ENCODE data around the gene FTO.

Gene FTO

DNA sequence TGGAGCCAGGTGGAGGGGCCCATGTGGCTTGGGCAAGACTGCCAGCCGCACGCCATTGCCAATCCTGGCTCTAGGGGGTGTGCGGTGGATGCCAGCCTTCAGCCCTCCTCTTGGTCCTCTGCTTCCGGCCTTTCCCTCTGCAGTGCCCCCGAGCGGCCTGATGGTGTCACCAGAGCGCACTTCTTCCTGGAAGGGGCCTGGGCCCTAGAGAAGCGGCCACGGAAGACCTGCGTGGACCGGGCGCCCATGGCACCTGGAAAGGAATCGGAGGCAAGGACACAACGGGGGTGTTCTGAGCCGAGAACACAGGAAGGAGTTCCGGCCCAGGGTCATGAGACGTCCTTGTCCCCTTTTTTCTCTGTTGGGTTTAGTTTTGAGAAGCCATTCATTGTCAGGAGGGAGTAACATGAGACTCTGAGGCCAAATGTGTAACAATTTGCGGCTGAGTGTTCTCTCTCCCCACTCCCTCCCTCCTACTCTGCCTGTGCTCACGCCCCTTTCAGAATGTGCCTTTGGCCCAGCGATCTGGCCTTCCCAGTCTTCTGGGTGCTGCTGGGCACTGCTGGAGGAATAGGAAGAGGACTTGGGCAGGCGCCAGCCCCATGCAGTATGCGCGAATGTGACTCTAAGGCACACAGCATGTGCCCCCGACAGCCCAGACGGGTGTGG lies 489.8 kb downstream of the FTO start:
- no peak for TF ChIP-seq FOXP2 (optimal IDR thresholded peaks at IDR 0.05; ENCODE audit: borderline replicate concordance, extremely low read depth, extremely low read length, insufficient read depth)
- TF ChIP-seq POLR2AphosphoS5 (IDR thresholded peaks at IDR 0.05; ENCODE audit: low read depth, low read length), result no peak
- TF ChIP-seq TAF1 (IDR thresholded peaks at IDR 0.05; ENCODE audit: borderline replicate concordance, insufficient read depth, low read length), result no peak
- TF ChIP-seq, protein P1, sequence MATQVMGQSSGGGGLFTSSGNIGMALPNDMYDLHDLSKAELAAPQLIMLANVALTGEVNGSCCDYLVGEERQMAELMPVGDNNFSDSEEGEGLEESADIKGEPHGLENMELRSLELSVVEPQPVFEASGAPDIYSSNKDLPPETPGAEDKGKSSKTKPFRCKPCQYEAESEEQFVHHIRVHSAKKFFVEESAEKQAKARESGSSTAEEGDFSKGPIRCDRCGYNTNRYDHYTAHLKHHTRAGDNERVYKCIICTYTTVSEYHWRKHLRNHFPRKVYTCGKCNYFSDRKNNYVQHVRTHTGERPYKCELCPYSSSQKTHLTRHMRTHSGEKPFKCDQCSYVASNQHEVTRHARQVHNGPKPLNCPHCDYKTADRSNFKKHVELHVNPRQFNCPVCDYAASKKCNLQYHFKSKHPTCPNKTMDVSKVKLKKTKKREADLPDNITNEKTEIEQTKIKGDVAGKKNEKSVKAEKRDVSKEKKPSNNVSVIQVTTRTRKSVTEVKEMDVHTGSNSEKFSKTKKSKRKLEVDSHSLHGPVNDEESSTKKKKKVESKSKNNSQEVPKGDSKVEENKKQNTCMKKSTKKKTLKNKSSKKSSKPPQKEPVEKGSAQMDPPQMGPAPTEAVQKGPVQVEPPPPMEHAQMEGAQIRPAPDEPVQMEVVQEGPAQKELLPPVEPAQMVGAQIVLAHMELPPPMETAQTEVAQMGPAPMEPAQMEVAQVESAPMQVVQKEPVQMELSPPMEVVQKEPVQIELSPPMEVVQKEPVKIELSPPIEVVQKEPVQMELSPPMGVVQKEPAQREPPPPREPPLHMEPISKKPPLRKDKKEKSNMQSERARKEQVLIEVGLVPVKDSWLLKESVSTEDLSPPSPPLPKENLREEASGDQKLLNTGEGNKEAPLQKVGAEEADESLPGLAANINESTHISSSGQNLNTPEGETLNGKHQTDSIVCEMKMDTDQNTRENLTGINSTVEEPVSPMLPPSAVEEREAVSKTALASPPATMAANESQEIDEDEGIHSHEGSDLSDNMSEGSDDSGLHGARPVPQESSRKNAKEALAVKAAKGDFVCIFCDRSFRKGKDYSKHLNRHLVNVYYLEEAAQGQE (IDR thresholded peaks at IDR 0.05; ENCODE audit: insufficient read depth in 1 of 2, low read depth in 2 of 2, low read length in 2 of 2), result no peak
- TF ChIP-seq SIN3A (IDR thresholded peaks at IDR 0.05; ENCODE audit: borderline replicate concordance, insufficient read depth, low read length), result no peak

DNA sequence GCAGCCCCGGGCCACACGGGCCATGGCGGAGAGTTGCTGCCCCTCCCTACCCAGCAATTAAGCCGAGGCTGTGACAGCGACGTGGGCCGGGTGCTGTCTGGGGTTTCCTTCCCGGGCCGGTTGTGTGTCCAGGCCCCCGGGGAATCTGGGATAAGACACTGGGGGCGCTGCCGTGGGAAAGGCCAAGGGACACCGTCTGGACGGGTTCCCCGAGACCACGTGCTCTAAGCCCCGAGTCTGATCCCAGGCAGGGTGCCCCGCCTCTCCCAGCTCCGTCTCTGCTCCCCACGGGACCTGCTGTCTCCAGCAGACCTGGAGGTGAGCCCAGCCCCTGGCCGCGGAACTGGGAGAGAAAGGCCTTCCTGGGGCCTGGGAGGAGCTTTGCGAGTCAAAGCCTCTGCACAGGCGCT lies 490.4 kb downstream of the FTO start:
- TF ChIP-seq SIN3A (IDR thresholded peaks at IDR 0.05; ENCODE audit: borderline replicate concordance, insufficient read depth, low read length) (no peak), POLR2AphosphoS5 (IDR thresholded peaks at IDR 0.05; ENCODE audit: low read depth, low read length) (no peak), TAF1 (IDR thresholded peaks at IDR 0.05; ENCODE audit: borderline replicate concordance, insufficient read depth, low read length) (no peak), FOXP2 (optimal IDR thresholded peaks at IDR 0.05; ENCODE audit: borderline replicate concordance, extremely low read depth, extremely low read length, insufficient read depth) (no peak)
- TF ChIP-seq, protein P1 (IDR thresholded peaks at IDR 0.05; ENCODE audit: insufficient read depth in 1 of 2, low read depth in 2 of 2, low read length in 2 of 2), result no peak

- TF ChIP-seq FOXP2 (optimal IDR thresholded peaks at IDR 0.05; ENCODE audit: borderline replicate concordance, extremely low read depth, extremely low read length, insufficient read depth) (no peak), POLR2AphosphoS5 (IDR thresholded peaks at IDR 0.05; ENCODE audit: low read depth, low read length) (no peak), TAF1 (IDR thresholded peaks at IDR 0.05; ENCODE audit: borderline replicate concordance, insufficient read depth, low read length) (no peak), SIN3A (IDR thresholded peaks at IDR 0.05; ENCODE audit: borderline replicate concordance, insufficient read depth, low read length) (no peak)
- TF ChIP-seq, protein P1 (IDR thresholded peaks at IDR 0.05; ENCODE audit: insufficient read depth in 1 of 2, low read depth in 2 of 2, low read length in 2 of 2), result no peak
These were observed 493.8 kb downstream of the FTO start for GRCh38 chr16:54197758-54198157.

- TF ChIP-seq TAF1 (IDR thresholded peaks at IDR 0.05; ENCODE audit: borderline replicate concordance, insufficient read depth, low read length), result no peak
- no peak for TF ChIP-seq POLR2AphosphoS5 (IDR thresholded peaks at IDR 0.05; ENCODE audit: low read depth, low read length)
- TF ChIP-seq SIN3A (IDR thresholded peaks at IDR 0.05; ENCODE audit: borderline replicate concordance, insufficient read depth, low read length), result no peak
- TF ChIP-seq, protein P1 (IDR thresholded peaks at IDR 0.05; ENCODE audit: insufficient read depth in 1 of 2, low read depth in 2 of 2, low read length in 2 of 2), result no peak
- TF ChIP-seq FOXP2 (optimal IDR thresholded peaks at IDR 0.05; ENCODE audit: borderline replicate concordance, extremely low read depth, extremely low read length, insufficient read depth), result no peak
These were observed 495.7 kb downstream of the FTO start for GRCh38 chr16:54199487-54200160.

All from PFSK-1 (cell line).